Measurements from ENCODE around the gene LY86. TPM values are rescaled to one million over a fixed set of nuclear protein-coding genes. Genes with fewer than 3 reads are reported as not detected.

The LY86 gene
- total RNA-seq, 1 experiment from 2014 or later = not detected

- DNase-seq = no peak
- Mint-ChIP-seq H3K9me3 (peaks cover 7 to 8% of the 10 kb centered on the region in 2 experiments; a peak in 3 of 5 replicates), H3K27ac (no peak overlapping the region), H3K36me3 (ENCODE audit: insufficient read depth in 1 of 3, low read depth in 3 of 3) (peaks cover 0 to 27% (median 4%) of the 10 kb centered on the region in 3 experiments; a peak in 4 of 7 replicates), H3K27me3 (ENCODE audit: low read depth) (peaks cover 19% of the 10 kb centered on the region), H3K4me3 (no peak overlapping the region), H3K4me1 (peaks cover 27 to 31% of the 10 kb centered on the region in 2 experiments)
- Histone ChIP-seq H2BK120ac (ENCODE audit: low read depth, low read length, poor library complexity, severe bottlenecking) (no peak overlapping the region), H3K9ac (ENCODE audit: extremely low read depth, insufficient read length, low read length) (no peak overlapping the region), H2BK20ac (ENCODE audit: low read depth, low read length, poor library complexity, severe bottlenecking) (no peak overlapping the region), H3K14ac (ENCODE audit: insufficient read depth, low read length) (no peak overlapping the region), H2BK15ac (ENCODE audit: low read depth, low read length) (no peak overlapping the region), H3K56ac (ENCODE audit: insufficient read length, low read depth, low read length) (no peak overlapping the region), H2AK5ac (ENCODE audit: insufficient read length, low read length) (no peak overlapping the region), H2BK5ac (ENCODE audit: insufficient read length, low read length) (no peak overlapping the region), H3T11ph (ENCODE audit: low read length) (no peak overlapping the region), H3K4me2 (ENCODE audit: insufficient read depth, insufficient read length, low read length) (no peak overlapping the region), H4K5ac (ENCODE audit: insufficient read length, low read depth, low read length) (no peak overlapping the region), H3K4me1 (ENCODE audit: insufficient read depth, low read length) (no peaks in the 10 kb centered on the region; the same call in 1 of the 2 replicates), H2AFZ (ENCODE audit: low read length) (no peak overlapping the region), H3K23me2 (ENCODE audit: insufficient read length, low read depth, low read length, poor library complexity, severe bottlenecking) (peaks cover 8% of the 10 kb centered on the region), H4K8ac (replicated peaks; ENCODE audit: insufficient read length, low read depth, low read length) (no peak overlapping the region), H3K27me3 (ENCODE audit: insufficient read depth, low read length) (no peaks in the 10 kb centered on the region), H4K91ac (ENCODE audit: insufficient read length, low read depth, low read length) (no peak overlapping the region), H3K18ac (ENCODE audit: insufficient read length, low read depth, low read length) (no peak overlapping the region), H4K20me1 (ENCODE audit: control insufficient read depth, insufficient read depth, insufficient read length) (no peaks in the 10 kb centered on the region), H3K27ac (ENCODE audit: insufficient read length, low read depth, low read length) (no peak overlapping the region), H3K79me1 (ENCODE audit: insufficient read depth, low read depth, low read length, poor library complexity, severe bottlenecking) (no peaks in the 10 kb centered on the region), H3K9me3 (ENCODE audit: control insufficient read depth, low read depth, low read length) (no peaks in the 10 kb centered on the region), H3K79me2 (ENCODE audit: insufficient read depth, low read length) (no peaks in the 10 kb centered on the region), H3K4ac (ENCODE audit: low read depth, low read length) (no peak overlapping the region), H3K23ac (ENCODE audit: insufficient read length, low read depth, low read length) (no peak overlapping the region), H2BK12ac (ENCODE audit: insufficient read length, low read depth, low read length) (no peak overlapping the region)
- no CpG with 5 or more reads among the region's 1 CpG for WGBS (ENCODE audit: extremely low coverage, insufficient read length, low lambda C conversion rate)
- TF ChIP-seq CTCF (conservative IDR thresholded peaks at IDR 0.05) = no peak
These were observed 100.4 kb downstream of the LY86 start for GRCh38 chr6:6688951-6689350.

All from H9 (cell line).